ENCODE data around the gene TLCD4.

DNA sequence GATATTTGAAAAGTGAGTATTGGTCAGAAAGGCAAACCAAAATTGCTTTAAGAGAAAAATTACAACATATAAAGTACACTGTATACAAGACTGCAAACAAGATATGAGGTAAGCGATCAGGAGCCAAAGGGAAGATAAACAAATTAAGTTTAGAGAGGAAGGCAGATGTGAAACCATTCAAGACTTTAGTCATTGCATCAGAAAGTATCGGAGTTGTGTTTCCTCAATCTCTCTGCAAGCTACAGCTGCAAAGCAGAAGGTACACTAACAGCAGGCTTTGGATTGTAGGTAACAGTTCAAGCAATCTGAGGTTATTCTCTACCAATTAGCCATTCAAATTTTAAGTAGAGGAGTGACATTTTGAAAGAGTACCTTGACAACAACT is 21.3 kb upstream of the TLCD4 start:
- TF ChIP-seq, protein P1, sequence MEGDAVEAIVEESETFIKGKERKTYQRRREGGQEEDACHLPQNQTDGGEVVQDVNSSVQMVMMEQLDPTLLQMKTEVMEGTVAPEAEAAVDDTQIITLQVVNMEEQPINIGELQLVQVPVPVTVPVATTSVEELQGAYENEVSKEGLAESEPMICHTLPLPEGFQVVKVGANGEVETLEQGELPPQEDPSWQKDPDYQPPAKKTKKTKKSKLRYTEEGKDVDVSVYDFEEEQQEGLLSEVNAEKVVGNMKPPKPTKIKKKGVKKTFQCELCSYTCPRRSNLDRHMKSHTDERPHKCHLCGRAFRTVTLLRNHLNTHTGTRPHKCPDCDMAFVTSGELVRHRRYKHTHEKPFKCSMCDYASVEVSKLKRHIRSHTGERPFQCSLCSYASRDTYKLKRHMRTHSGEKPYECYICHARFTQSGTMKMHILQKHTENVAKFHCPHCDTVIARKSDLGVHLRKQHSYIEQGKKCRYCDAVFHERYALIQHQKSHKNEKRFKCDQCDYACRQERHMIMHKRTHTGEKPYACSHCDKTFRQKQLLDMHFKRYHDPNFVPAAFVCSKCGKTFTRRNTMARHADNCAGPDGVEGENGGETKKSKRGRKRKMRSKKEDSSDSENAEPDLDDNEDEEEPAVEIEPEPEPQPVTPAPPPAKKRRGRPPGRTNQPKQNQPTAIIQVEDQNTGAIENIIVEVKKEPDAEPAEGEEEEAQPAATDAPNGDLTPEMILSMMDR (IDR thresholded peaks at IDR 0.05): no peak
- TF ChIP-seq TCF7L2 (IDR thresholded peaks at IDR 0.05; ENCODE audit: low read depth, low read length): no peak
